Activated CD4-positive, alpha-beta T cell treated with anti-CD3 and anti-CD28 coated beads, Interleukin-2, amount 50 U/mL, for 4 hours (primary cell): ENCODE data around the gene MS4A4E.
"Not testable (repeated sequence)": the region's sequence is repeated elsewhere in the genome, so short reads cannot be mapped to it uniquely, and the experiment has no call there.

Experiments
- DNase-seq, 2 experiments: peaks; one replicate each; pipeline ENCODE4 v3.0.0-alpha.2; 2020

The MS4A4E gene

DNA sequence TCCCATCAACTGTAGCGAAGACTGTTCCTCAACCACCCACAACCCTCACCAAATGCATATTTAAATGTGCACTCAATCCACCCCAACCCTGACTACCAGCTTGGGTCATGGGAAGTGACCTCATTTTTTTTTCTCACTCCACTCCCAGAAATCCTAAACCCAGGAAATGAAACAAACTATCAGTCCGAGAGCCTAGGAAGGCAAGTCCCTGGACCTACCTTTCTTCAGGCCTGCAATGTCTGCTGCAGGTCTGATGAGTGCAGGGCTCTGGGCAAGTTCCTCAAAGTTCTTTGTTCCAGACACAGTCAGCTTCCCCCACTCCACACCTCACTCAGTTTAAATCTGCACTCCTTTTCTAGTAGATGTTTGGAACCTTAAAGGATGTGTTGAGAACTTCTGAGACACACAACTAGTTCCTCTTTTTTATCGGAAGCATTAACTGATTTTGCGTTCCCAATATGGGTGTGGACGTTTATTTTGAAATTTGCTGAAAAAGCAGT lies at the start of gene MS4A4E:
Gene MS4A4E, minus strand, starts transcription at position 398 of the 500 bp plus-strand sequence. CDS start 13,082 bp downstream, outside the sequence.
- DNase-seq, result no peak

DNA sequence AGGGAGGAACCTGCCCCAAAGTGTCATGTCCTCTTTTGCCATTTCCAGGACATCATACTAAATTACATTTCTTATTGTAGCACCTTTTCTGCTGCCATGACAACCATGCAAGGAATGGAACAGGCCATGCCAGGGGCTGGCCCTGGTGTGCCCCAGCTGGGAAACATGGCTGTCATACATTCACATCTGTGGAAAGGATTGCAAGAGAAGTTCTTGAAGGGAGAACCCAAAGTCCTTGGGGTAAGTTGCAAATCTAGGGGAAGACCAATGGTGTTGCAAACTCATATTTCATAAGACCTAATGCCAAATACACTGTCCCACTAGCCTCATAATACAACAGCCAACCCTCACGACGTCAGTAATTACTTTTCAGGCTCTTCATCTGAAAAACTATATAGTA lies 49.2 kb upstream of the MS4A4E start:
- DNase-seq, result no peak

DNA sequence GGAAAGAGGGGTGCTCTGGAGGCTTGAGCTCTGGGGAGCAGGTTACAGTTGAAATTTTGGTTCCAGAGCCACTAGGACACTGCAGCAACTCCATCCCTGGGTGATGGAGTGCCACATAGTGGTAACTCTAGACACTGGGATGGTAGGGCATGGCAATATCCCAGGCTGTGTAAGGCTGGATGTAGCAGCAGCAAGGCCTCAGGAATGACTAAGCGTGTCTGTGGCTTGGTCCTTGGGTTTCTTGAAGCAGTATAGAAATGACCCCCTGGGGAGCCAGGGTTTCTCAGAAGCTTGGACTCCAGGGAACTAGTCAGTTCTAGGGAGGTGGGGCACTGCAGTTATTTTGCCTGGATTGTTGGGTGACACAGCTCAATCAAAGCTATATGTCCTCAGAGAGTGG lies 45.6 kb upstream of the MS4A4E start:
- no peak for DNase-seq

DNA sequence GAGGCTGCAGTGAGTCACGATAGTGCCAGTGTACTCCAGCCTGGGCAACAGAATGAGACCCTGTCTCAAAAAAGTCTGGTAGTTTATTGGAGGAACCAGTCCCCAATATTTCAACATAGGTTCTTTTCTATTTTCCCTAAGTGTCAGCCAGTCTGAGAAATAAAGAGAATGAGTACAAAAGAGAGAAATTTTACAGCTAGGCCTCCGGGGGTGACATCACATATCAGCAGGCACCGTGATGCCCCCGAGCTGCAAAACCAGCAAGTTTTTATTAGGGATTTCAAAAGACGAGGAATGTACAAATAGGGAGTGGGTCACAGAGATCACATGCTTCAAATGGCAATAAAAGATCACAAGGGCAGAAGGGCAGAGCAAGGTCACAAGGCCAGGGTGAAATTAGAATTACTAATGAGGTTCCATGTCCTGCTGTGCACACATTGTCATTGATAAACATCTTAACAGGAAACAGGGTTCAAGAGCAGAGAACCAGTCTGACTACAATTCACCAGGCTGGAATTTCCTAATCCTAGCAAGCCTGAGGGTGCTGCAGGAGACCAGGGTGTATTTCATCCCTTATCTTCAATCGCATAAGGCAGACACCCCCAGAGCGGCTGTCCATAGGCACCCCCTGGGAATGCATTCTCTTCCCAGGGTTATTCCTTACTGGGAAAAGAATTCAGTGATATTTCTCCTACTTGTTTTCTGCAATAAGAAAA lies 42.6 kb upstream of the MS4A4E start:
- not testable (repeated sequence) for DNase-seq

DNA sequence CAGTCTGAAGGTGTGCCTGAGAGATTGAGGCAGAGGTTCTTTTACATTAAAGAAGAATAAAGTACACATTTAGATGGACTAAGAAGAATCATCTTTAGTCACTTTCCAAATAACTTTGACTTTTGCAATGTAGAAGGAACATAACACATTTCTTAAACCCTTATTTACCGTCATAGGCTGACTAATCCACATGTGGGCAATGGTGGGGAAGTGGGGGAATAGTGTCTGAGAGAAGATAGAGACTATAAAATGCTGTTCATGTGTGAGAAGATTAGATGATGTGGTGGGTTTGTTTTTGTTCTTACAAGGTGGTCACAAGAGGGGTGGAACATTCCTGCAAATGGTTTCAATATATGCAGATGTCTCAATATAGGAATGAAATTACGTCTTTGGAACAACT lies 39.3 kb upstream of the MS4A4E start:
- no peak for DNase-seq

- no peak for DNase-seq
Measured at GRCh38 chr11:60281485-60281884, 38.5 kb upstream of the MS4A4E start.

DNA sequence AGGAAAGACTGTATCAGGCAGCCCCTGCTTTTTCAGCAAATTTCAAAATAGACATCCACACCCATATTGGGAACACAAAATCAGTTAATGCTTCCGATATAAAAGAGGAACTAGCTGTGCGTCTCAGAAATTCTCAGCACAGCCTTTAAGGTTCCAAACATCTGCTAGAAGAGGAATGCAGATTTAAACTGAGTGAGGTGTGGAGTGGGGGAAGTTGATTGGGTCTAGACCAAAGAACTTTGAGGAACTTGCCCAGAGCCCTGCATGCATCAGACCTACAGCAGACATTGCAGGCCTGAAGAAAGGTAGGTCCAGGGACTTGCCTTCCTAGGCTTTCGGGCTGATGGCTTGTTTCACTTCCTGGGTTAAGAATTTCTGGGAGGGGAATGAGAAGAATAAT lies 37.5 kb upstream of the MS4A4E start, which contains the start of gene MS4A4A:
Gene MS4A4A, plus strand, starts transcription at position 255 of the 400 bp plus-strand sequence. Its CDS starts 10 bp downstream, at position 265.
- no peak for DNase-seq

- no peak for DNase-seq
Measured at GRCh38 chr11:60274416-60274815, 31.5 kb upstream of the MS4A4E start.

GRCh38 chr11:60265373-60266214 lies 22.7 kb upstream of the MS4A4E start:
- DNase-seq, result no peak

DNA sequence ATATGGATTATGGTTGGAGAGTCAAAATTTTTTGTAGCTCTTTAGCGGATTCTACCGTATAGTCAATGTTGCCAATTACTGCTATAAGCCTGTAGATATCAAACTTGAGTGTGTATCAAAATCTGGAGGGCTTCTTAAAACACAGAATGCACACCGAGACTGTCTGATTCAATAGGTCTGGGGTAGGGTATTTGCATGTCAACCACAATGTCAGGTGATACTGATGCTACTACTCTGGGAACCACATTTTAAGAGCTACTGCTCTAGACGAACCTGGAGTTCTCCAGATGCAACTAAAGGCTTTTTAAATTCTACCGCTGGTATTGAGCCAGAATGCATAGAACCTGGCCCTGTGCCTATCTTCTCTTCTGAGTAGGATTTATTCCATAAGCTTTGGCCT lies 21.7 kb upstream of the MS4A4E start:
- DNase-seq, result no peak

DNA sequence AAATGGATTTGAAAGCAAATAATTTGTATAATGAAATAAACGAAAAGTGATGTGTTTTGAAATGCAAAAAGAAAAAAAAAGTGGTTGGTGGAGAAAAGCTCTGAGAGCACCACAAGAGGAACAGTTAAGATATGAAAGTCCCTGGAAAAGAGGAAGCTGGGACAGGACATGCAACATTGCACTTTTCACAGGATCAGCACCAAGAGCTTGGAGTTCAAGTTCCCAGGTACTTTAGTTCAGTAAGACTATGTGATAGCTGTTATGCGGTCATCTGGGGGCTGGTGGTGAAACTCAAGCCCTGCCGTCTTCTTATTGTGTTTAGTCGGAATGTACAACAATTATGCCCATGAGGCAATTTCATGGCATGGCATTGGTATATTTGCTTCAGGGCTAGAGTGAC lies 20.5 kb upstream of the MS4A4E start:
- no peak for DNase-seq

GRCh38 chr11:60261014-60261413 lies 18.1 kb upstream of the MS4A4E start:
- DNase-seq, result no peak

DNA sequence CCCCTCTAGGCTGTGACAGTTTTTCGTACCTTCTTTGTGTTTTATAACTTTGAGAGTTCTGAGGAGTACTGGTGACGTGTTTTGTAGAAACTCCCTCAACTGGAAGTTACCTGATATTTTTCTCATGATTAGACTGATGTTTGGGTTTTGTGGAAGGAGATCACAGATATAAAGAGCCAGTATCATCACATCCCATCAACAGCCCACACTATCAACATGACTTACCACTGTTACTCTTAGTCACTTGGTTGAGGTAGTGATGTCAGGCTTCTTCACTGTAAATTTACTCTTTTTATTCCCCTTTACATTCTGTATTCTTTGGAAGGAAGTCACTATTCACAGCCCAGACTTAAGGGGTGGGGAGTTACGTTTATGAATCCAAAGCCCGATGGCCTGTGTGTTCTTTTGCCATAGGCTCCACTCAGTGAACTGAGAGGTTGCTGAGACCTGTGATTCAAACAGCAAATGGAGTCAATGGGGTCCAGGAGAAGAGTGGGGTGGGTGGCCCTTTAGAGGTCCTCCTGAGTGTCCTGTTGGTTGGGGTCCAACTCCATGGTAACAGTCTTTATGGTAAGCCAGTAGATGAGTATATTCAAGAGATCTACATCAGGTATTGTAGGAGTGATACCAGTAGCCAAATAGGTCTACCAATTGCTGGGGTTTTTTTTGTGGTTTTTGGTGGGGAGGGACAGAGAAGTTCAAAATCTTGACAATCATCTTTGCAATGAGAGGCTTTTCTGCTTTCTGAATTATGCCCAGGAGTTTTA lies 15.2 kb upstream of the MS4A4E start:
- DNase-seq, result no peak

DNA sequence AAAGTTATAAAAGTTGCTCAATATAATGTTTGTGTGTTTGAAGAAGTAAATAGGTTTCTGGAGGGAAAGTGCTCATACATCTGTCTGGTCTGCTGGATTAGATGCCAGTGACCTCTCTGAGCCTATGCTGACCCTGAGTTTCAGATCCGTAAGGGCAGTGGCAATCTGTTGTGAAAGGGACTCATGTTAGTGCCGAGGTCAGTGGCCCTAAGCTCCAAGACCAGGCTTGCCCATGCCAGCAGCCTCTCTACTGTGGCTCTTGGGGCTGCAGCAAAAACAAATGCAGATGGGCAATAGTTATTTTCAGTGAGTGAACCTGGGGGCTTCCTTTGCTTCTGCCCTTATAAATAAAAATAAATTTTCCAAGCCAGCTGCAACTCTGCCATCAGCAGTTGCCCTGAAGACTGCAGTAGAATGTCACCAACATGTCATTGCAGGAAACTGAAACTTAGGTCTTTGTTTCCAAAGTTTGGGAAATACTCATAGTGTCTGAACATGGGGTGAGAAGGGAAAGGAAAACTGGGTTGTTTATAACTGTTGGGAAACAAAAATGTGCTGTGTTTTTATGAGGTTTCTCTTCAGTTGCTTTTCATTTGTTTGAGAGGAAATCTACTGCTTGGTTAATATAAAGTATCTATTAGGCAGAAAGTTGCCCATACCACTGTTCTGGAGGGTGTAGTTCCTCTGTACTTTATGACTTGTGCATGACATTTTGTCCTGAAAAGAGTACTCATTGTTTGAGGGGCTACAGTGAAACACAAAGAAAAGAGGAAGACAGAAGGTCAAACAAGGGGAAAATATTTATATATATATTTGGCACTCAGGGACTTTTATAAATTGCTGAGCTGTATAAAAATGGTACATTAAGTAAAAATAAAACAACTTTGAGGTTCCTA lies 9.5 kb upstream of the MS4A4E start:
- DNase-seq, result no peak

- DNase-seq, result no peak
Measured at GRCh38 chr11:60251485-60252212, 8.7 kb upstream of the MS4A4E start.

DNA sequence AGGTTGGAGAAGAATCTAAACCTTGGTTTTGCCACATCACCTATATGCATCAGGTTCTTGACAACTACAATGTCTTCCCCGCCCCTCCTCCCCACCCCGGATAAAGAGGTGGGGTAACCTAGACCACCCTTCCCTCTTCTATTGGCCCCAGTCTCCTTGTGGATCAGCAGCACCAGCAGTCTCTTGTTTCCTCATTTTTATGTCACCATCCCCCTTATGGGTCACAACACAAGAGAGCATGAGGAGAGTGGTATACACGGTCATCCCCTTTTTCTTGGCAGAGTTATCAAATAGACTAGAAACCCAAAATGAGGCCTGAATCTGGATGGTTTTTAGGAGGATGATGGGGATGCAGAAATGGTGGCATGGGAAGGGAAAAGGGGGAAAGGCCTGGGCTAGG lies 1.2 kb downstream of the MS4A4E start:
- no peak for DNase-seq

DNA sequence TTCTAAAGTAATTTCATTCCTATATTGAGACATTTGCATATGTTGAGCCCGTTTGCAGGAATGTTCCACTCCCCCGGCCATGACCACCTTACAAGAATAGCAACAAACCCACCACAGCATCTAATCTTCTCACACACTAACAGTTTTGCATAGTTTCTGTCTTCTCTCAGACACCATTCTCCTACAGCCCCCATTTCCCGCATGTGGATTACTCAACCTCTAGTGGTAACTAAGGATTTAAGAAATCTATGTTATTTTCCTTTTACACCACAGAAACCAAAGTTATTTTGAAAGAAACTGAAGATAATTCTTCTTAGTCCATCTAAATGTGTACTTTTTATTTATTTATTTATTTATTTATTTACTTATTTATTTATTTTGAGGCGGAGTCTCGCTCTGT lies 2.3 kb downstream of the MS4A4E start:
- DNase-seq, result no peak

DNA sequence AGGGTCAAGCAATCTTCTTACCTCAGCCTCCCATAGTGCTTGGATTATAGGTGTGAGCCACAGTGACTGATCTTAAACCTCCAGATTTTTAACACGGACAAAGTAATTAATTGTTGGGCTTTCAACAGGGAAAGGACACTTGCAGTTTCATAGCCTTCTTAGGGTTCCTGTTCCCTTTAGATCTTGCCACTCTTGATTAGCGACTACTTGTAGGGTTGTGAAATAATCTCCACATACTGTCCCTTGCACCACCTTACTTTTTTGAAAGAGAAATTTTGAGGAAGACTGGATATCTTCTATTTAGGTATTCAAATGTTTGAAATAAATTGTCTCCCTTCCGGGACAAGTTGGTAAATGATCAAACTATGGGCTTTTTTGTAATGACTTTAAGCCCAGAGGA lies 7.6 kb downstream of the MS4A4E start:
- no peak for DNase-seq

GRCh38 chr11:60230681-60231080 lies 12.3 kb downstream of the MS4A4E start:
- no peak for DNase-seq

DNA sequence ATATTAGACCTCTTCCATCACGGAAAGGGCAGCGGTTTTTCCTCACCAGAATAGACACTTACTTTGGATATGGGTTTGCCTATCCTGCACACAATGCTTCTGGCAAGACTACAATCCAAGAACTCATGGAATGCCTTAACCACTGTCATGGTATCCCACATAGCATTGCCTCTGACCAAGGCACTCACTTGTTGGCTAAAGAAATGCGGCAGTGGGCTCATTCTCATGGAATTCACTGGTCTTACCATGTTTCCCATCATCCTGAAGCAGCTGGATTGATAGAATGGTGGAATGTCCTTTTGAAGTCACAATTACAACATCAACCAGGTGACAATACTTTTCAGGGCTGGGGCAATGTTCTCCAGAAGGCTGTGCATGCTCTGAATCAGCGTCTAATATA lies 20.8 kb downstream of the MS4A4E start:
- no peak for DNase-seq

GRCh38 chr11:60221692-60222091 lies 21.2 kb downstream of the MS4A4E start:
- no peak for DNase-seq
